ENCODE results near the gene KCTD3. TPM values are rescaled to one million over a fixed set of nuclear protein-coding genes. Genes with fewer than 3 reads are reported as not detected.

KCTD3 gene
- total RNA-seq, 1 experiment from 2014 or later = 50.7 TPM

DNA sequence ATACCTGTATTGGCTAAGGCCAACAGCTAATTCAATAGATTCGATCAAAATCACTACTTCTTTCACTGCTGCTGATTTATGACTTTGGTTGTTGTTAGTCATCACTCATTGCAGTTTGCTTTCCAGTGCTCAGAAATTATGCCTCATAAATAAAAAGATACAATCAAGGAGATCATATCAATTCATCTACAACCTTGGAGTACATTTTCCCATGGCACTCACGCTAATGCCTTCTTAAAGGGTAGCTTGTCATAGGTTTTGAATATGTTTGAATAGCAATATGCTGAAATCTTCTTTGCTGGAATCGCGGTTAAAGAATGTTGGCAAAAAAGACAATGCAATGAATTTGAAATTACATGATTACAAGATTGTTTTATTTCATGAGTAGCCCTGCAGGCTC lies 89.9 kb downstream of the KCTD3 start:
- H3K27me3 ChIP-seq (replicated peaks; ENCODE audit: control insufficient read depth, insufficient read depth, low read length) = no peaks in the 10 kb centered on the region
- intact Hi-C loops (cut with micrococcal nuclease; ENCODE audit: unreplicated experiment) = no loop called here
- BruUV-seq (replicated peaks) = no TSS peak
- TF ChIP-seq, protein P1, sequence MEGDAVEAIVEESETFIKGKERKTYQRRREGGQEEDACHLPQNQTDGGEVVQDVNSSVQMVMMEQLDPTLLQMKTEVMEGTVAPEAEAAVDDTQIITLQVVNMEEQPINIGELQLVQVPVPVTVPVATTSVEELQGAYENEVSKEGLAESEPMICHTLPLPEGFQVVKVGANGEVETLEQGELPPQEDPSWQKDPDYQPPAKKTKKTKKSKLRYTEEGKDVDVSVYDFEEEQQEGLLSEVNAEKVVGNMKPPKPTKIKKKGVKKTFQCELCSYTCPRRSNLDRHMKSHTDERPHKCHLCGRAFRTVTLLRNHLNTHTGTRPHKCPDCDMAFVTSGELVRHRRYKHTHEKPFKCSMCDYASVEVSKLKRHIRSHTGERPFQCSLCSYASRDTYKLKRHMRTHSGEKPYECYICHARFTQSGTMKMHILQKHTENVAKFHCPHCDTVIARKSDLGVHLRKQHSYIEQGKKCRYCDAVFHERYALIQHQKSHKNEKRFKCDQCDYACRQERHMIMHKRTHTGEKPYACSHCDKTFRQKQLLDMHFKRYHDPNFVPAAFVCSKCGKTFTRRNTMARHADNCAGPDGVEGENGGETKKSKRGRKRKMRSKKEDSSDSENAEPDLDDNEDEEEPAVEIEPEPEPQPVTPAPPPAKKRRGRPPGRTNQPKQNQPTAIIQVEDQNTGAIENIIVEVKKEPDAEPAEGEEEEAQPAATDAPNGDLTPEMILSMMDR (IDR thresholded peaks at IDR 0.05; ENCODE audit: insufficient read depth in 1 of 2, low read depth in 1 of 2, low read length in 1 of 2, severe bottlenecking in 1 of 2, unreplicated experiment in 1 of 2) = no peak
- H3K36me3 Mint-ChIP-seq (ENCODE audit: insufficient read depth, unreplicated experiment) = no peaks in the 10 kb centered on the region
- no peak overlapping the region for H3K27ac Mint-ChIP-seq (ENCODE audit: unreplicated experiment)
- H3K36me3 ChIP-seq (ENCODE audit: control insufficient read depth, insufficient read depth, low read length) = no peaks in the 10 kb centered on the region
- H3K4me3 ChIP-seq (ENCODE audit: low read depth, low read length) = no peak overlapping the region
- CTCF ChIA-PET = no interaction called here
- H3K9me3 ChIP-seq = no peaks in the 10 kb centered on the region
- H3K4me1 Mint-ChIP-seq (ENCODE audit: low read depth, unreplicated experiment) = no peaks in the 10 kb centered on the region
- no peak overlapping the region for H3K4me3 Mint-ChIP-seq (ENCODE audit: unreplicated experiment)
- POLR2A ChIA-PET = no interaction called here
- DNase-seq = no peak
- no peaks in the 10 kb centered on the region for H3K9me3 Mint-ChIP-seq (ENCODE audit: unreplicated experiment)
- no peaks in the 10 kb centered on the region for H3K4me1 ChIP-seq
- H3K27me3 Mint-ChIP-seq (ENCODE audit: insufficient read depth, unreplicated experiment) = no peaks in the 10 kb centered on the region

DNA sequence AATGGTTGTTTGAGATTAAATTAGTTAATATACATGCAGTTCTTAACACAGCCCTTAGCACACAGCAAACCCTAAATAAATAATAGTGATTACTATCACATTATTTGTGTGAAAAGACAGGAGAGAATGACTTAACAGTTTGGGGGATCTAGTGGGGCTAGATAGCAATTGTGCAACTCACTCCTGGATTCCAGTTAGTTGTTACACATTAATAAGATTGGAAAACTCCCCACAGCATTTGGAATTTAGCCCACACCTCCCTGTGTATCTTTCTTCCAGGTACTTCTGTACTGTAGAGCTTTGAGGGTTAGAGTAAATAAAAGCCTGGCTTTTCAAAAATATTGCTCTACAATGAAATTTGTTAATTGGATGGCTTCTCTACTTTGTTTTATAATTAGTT lies 93.2 kb downstream of the KCTD3 start:
- Mint-ChIP-seq H3K27ac (ENCODE audit: unreplicated experiment) (no peak overlapping the region), H3K27me3 (ENCODE audit: insufficient read depth, unreplicated experiment) (no peaks in the 10 kb centered on the region), H3K4me1 (ENCODE audit: low read depth, unreplicated experiment) (no peaks in the 10 kb centered on the region), H3K36me3 (ENCODE audit: insufficient read depth, unreplicated experiment) (no peaks in the 10 kb centered on the region), H3K4me3 (ENCODE audit: unreplicated experiment) (no peak overlapping the region), H3K9me3 (ENCODE audit: unreplicated experiment) (no peaks in the 10 kb centered on the region)
- DNase-seq = no peak
- Histone ChIP-seq H3K4me3 (ENCODE audit: low read depth, low read length) (no peak overlapping the region), H3K36me3 (ENCODE audit: control insufficient read depth, insufficient read depth, low read length) (no peaks in the 10 kb centered on the region), H3K4me1 (no peaks in the 10 kb centered on the region), H3K27me3 (replicated peaks; ENCODE audit: control insufficient read depth, insufficient read depth, low read length) (no peaks in the 10 kb centered on the region), H3K9me3 (no peaks in the 10 kb centered on the region)
- TF ChIP-seq, protein P1 (IDR thresholded peaks at IDR 0.05; ENCODE audit: insufficient read depth in 1 of 2, low read depth in 1 of 2, low read length in 1 of 2, severe bottlenecking in 1 of 2, unreplicated experiment in 1 of 2) = no peak
- intact Hi-C loops (cut with micrococcal nuclease; ENCODE audit: unreplicated experiment) = no loop called here
- BruUV-seq (replicated peaks) = no TSS peak
- ChIA-PET POLR2A (no interaction called here), CTCF (no interaction called here)

DNA sequence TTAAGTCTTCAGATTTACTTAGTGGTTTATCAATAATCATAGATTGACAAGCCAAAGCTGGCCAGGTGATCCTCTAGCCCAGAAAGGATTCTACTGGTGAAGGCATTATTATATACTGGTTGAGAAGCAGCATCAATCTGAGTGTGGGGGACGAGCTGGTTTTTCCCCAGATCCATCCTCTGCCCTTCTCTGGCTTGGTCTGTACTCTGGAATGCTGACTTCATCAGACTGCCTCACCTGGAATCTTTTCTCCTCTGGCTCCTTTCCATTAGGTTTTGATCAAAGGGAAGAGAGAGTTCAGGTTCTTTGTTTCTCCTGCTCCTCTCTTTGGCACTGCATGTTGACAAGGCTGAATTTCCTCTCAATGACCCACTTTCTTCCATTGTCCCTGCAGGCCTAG lies 93.9 kb downstream of the KCTD3 start:
- Mint-ChIP-seq H3K27me3 (ENCODE audit: insufficient read depth, unreplicated experiment) (no peaks in the 10 kb centered on the region), H3K9me3 (ENCODE audit: unreplicated experiment) (no peaks in the 10 kb centered on the region), H3K4me1 (ENCODE audit: low read depth, unreplicated experiment) (no peaks in the 10 kb centered on the region), H3K36me3 (ENCODE audit: insufficient read depth, unreplicated experiment) (no peaks in the 10 kb centered on the region), H3K4me3 (ENCODE audit: unreplicated experiment) (no peak overlapping the region), H3K27ac (ENCODE audit: unreplicated experiment) (no peak overlapping the region)
- no peak for DNase-seq
- TF ChIP-seq, protein P1 (IDR thresholded peaks at IDR 0.05; ENCODE audit: insufficient read depth in 1 of 2, low read depth in 1 of 2, low read length in 1 of 2, severe bottlenecking in 1 of 2, unreplicated experiment in 1 of 2) = no peak
- BruUV-seq (replicated peaks) = no TSS peak
- ChIA-PET CTCF (no interaction called here), POLR2A (no interaction called here)
- no peak overlapping the region for H3K4me3 ChIP-seq (ENCODE audit: low read depth, low read length)
- no peaks in the 10 kb centered on the region for H3K27me3 ChIP-seq (replicated peaks; ENCODE audit: control insufficient read depth, insufficient read depth, low read length)
- H3K36me3 ChIP-seq (ENCODE audit: control insufficient read depth, insufficient read depth, low read length) = no peaks in the 10 kb centered on the region
- intact Hi-C loops (cut with micrococcal nuclease; ENCODE audit: unreplicated experiment) = no loop called here
- H3K9me3 ChIP-seq = no peaks in the 10 kb centered on the region
- no peaks in the 10 kb centered on the region for H3K4me1 ChIP-seq
